ENCODE measurements around the gene PFAS. TPM values are rescaled to one million over a fixed set of nuclear protein-coding genes. Genes with fewer than 3 reads are reported as not detected.

Gene PFAS
- total RNA-seq, 1 donor from 2014 or later: 111 TPM

- no peak for TF ChIP-seq CTCF (IDR thresholded peaks at IDR 0.05; ENCODE audit: unreplicated experiment)
- H3K27ac Mint-ChIP-seq: no peak overlapping the region
- DNase-seq (ENCODE audit: low spot score in 2 of 2, unreplicated experiment in 2 of 2): no peak
- H3K27me3 Mint-ChIP-seq (ENCODE audit: low read depth): no peaks in the 10 kb centered on the region
- H3K4me3 Mint-ChIP-seq: no peak overlapping the region
- peaks cover 15% of the 10 kb centered on the region for H3K4me1 Mint-ChIP-seq
- no peaks in the 10 kb centered on the region for H3K9me3 Mint-ChIP-seq
- peaks cover 15% of the 10 kb centered on the region for H3K36me3 Mint-ChIP-seq
Measured at GRCh38 chr17:8253801-8254200, 4.7 kb downstream of the PFAS start.

- peaks cover 15% of the 10 kb centered on the region for H3K36me3 Mint-ChIP-seq
- TF ChIP-seq CTCF (IDR thresholded peaks at IDR 0.05; ENCODE audit: unreplicated experiment): no peak
- no peak overlapping the region for H3K27ac Mint-ChIP-seq
- H3K27me3 Mint-ChIP-seq (ENCODE audit: low read depth): no peaks in the 10 kb centered on the region
- H3K4me3 Mint-ChIP-seq: no peak overlapping the region
- H3K9me3 Mint-ChIP-seq: no peaks in the 10 kb centered on the region
- H3K4me1 Mint-ChIP-seq: peaks cover 8% of the 10 kb centered on the region
- no peak for DNase-seq (ENCODE audit: low spot score in 2 of 2, unreplicated experiment in 2 of 2)
Measured at GRCh38 chr17:8254881-8255280, 5.8 kb downstream of the PFAS start.

GRCh38 chr17:8255499-8255898 is 6.4 kb downstream of the PFAS start:
- H3K4me1 Mint-ChIP-seq: peaks cover 2% of the 10 kb centered on the region
- DNase-seq (ENCODE audit: low spot score in 2 of 2, unreplicated experiment in 2 of 2): no peak
- H3K4me3 Mint-ChIP-seq: no peak overlapping the region
- TF ChIP-seq CTCF (IDR thresholded peaks at IDR 0.05; ENCODE audit: unreplicated experiment): no peak
- H3K27ac Mint-ChIP-seq: no peak overlapping the region
- no peaks in the 10 kb centered on the region for H3K27me3 Mint-ChIP-seq (ENCODE audit: low read depth)
- no peaks in the 10 kb centered on the region for H3K9me3 Mint-ChIP-seq
- H3K36me3 Mint-ChIP-seq: peaks cover 21% of the 10 kb centered on the region

GRCh38 chr17:8256291-8256690 is 7.2 kb downstream of the PFAS start:
- H3K9me3 Mint-ChIP-seq: peaks cover 3% of the 10 kb centered on the region
- no peaks in the 10 kb centered on the region for H3K27me3 Mint-ChIP-seq (ENCODE audit: low read depth)
- DNase-seq (ENCODE audit: low spot score in 2 of 2, unreplicated experiment in 2 of 2): no peak
- H3K27ac Mint-ChIP-seq: no peak overlapping the region
- peaks cover 27% of the 10 kb centered on the region for H3K36me3 Mint-ChIP-seq
- no peak overlapping the region for H3K4me3 Mint-ChIP-seq
- no peaks in the 10 kb centered on the region for H3K4me1 Mint-ChIP-seq
- TF ChIP-seq CTCF (IDR thresholded peaks at IDR 0.05; ENCODE audit: unreplicated experiment): no peak

- Mint-ChIP-seq H3K27ac (no peak overlapping the region), H3K27me3 (ENCODE audit: low read depth) (no peaks in the 10 kb centered on the region), H3K36me3 (peaks cover 30% of the 10 kb centered on the region), H3K4me1 (no peaks in the 10 kb centered on the region), H3K4me3 (no peak overlapping the region), H3K9me3 (peaks cover 3% of the 10 kb centered on the region)
- DNase-seq (ENCODE audit: low spot score in 2 of 2, unreplicated experiment in 2 of 2): no peak
- no peak for TF ChIP-seq CTCF (IDR thresholded peaks at IDR 0.05; ENCODE audit: unreplicated experiment)
Measured at GRCh38 chr17:8256691-8257090, 7.6 kb downstream of the PFAS start.

GRCh38 chr17:8257801-8258200 is 8.7 kb downstream of the PFAS start:
- Mint-ChIP-seq H3K27ac (no peak overlapping the region), H3K4me3 (no peak overlapping the region)
- TF ChIP-seq CTCF (IDR thresholded peaks at IDR 0.05; ENCODE audit: unreplicated experiment): no peak

More at GRCh38 chr17:8257801-8258200, 8.7 kb downstream of the PFAS start:
- no peak for DNase-seq (ENCODE audit: low spot score in 2 of 2, unreplicated experiment in 2 of 2)
- Mint-ChIP-seq H3K36me3 (peaks cover 37% of the 10 kb centered on the region), H3K4me1 (no peaks in the 10 kb centered on the region), H3K27me3 (ENCODE audit: low read depth) (no peaks in the 10 kb centered on the region), H3K9me3 (peaks cover 3% of the 10 kb centered on the region)

Measured in mesothelial cell of epicardium (in vitro differentiated cells).